GM12891 (cell line): ENCODE data around the gene PFKFB4.

Experiments used
- DNase-seq: peaks from one replicate; pipeline ENCODE4 v3.0.0; 2011; ENCODE audit warnings: low spot score; ENCODE audit not compliant: insufficient read length
- FAIRE-seq: peaks from 2 replicates; lab custom pipeline; 2011; peaks lifted over from hg19 to GRCh38; lab: Jason Lieb, UNC
- PAX5 ChIP-seq: IDR thresholded peaks from 2 replicates; pipeline ENCODE4 v1.6.1; 2011; ENCODE audit warnings: low read length, moderate library complexity, mild to moderate bottlenecking; ENCODE audit not compliant: insufficient read depth, severe bottlenecking
- POLR2A ChIP-seq: IDR thresholded peaks from 2 replicates; pipeline ENCODE4 v1.6.1; 2011; ENCODE audit warnings: low read depth, low read length, control low read depth
- POLR2AphosphoS5 ChIP-seq: IDR thresholded peaks from 2 replicates; pipeline ENCODE4 v1.6.1; 2011; ENCODE audit warnings: low read depth, low read length, control low read depth
- POU2F2 ChIP-seq: IDR thresholded peaks from 2 replicates; pipeline ENCODE4 v1.6.1; 2011; ENCODE audit warnings: low read depth, mild to moderate bottlenecking, control low read depth, low read length, moderate library complexity
- SPI1 ChIP-seq: IDR thresholded peaks from 2 replicates; pipeline ENCODE4 v1.6.1; 2011; ENCODE audit warnings: low read depth, low read length, control low read depth
- TAF1 ChIP-seq: IDR thresholded peaks from 2 replicates; pipeline ENCODE4 v1.6.1; 2011; ENCODE audit warnings: low read depth, low read length, control low read depth

PFKFB4 gene

DNA sequence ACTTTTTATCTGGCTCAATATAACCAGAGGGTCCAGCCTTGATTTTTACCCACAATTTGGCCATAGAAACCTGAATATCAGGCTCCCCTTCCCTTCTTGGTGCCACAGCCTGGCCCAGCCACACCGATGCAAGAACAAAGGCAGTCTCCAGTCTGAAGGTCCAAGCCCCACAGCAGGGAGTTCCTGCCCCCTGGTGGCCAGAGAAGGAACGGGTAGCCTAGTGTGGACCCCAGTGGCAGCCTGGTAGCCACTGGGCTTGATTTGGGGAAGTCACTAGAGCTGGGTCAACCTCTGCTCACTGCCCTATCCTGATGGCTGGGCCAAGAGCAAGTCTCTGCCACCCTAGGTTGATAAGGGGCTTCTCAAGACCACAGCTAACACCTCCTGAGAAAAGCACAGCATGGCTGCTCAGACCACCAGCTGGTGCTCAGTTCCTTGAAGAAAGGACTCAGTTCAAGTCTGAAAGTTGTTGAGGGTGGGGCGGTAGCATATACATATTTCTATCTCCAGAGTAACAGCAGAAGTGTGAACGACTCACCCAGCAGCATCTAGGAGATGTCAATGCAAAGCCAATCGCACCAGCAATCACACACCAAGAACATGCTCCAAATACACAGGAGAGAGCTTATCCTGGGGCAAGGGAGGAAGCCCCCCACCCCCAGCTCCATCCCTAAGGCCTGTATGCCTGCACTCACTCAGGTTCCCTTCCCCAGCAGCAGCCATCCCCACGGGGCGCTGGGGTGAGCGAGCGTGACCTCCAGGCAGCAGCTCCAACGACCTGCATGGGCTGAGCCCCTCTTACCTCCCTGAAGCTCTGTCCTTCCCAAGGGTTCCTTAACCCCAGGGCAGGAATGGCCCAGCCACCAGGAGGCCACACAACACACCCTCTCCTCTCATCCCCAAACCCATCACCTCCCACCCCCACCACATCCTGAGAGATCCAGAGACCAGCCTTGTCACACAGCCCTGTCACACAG, 7.6 kb downstream of the PFKFB4 start:
- DNase-seq (peak; percentile 79), FAIRE-seq (peak; percentile 87)
- TF ChIP-seq PAX5 (no peak), TAF1 (no peak), POLR2AphosphoS5 (no peak), SPI1 (no peak)

DNA sequence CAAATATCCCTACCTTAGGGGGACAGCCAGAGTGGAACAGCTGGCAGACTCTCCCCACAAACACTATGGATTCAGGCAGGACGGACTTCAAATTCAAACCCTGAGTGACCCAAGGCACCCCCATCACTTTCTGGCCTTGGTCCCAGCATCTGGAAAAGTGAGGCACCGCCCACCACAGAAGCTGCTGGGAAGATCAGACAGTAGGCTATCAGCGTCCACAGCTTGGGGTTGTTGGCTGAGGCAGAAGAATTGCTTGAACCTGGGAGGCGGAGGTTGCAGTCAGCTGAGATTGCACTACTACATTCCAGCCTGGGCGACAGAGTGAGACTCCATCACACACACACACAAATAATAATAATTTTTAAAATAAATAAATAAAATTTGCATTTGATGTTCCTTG, 8.5 kb downstream of the PFKFB4 start:
- no peak for TF ChIP-seq POU2F2
- no peak for TF ChIP-seq SPI1
- no peak for TF ChIP-seq PAX5
- no peak for TF ChIP-seq POLR2A
- no peak for TF ChIP-seq TAF1
- no peak for TF ChIP-seq POLR2AphosphoS5
- no peak for DNase-seq
- no peak for FAIRE-seq

DNA sequence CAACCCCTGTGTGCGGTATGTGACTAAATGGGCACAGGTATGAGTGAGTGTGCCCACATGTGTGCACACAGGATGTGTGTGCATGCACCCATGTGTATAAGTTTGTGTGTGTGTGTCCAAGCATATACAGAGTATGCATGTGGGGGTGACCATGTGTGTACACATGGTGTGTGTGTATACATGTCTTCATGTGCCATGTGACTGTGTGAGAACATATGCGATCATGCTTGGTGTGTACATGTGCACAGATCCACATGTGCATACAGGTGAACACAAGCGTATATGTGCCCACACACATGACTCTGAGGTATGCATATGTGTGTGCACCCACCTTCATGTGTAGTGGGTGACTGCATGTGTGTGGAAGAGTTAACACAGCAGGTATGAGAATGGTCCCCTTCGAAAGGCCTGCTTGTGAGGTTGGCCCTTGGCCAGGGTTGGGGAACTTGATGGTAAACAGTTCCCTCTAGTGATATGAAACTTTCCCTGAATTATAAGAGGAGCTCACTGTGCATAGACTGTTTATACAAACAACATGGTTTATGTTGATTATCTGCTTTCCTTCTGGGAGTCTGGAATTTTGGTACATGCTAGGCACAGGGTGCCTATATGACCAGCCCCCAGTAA, 10.3 kb downstream of the PFKFB4 start:
- peak; percentile 20 for FAIRE-seq
- DNase-seq: no peak
- no peak for TF ChIP-seq TAF1
- no peak for TF ChIP-seq POU2F2
- no peak for TF ChIP-seq POLR2AphosphoS5
- no peak for TF ChIP-seq PAX5
- no peak for TF ChIP-seq POLR2A
- TF ChIP-seq SPI1: no peak

DNA sequence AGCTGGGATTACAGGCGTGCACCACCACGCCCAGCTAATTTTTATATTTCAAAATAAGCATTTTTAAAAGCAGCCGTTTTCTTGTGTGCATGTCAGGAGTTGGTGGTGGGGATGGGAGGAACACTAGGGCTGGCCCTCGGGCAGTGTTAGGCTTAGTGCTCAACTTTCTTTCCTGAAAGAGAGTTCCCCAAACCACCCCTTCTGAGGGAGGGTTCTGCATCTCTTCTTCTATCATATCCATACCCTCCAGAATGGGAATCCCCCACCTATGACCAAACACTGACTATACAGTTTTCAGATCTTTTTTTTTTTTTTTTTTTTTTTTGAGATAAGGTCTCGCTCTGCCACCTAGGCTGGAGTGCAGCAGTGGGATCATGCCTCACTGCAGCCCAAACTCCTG, 12.5 kb downstream of the PFKFB4 start:
- no peak for DNase-seq
- TF ChIP-seq POU2F2 (no peak), PAX5 (no peak), TAF1 (no peak), SPI1 (no peak), POLR2A (no peak), POLR2AphosphoS5 (no peak)
- FAIRE-seq: no peak

DNA sequence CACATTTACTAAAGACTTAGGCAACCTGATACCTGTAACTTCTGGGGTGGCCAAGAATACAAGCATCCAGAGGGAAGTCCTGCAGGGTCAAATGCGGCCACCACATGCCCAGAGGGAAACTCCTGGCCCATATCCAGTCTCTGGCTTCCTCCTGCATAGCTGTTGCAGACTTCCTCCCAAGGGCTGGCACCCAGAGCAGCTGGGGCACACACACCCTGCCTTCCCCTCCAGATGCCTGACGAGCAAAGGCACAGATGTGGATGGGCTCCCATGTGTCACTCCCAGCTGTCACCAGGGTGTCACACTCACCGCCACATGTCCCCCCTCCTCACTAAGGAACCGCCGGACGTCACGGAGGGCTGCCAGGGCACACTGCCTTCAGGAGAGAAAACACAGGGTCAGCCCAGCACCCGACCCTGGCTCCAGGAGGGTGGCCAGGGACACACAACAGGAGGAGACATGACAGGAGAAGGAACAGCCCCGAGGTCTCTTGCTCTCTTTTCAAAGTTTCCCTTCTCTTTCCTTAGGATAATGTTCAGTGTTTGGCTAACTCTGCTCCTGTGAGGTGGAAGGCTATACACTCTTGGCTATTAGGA, 13.2 kb downstream of the PFKFB4 start:
- TF ChIP-seq TAF1 (no peak), POU2F2 (no peak), SPI1 (no peak), POLR2A (no peak), PAX5 (no peak), POLR2AphosphoS5 (no peak)
- no peak for DNase-seq
- FAIRE-seq: no peak

DNA sequence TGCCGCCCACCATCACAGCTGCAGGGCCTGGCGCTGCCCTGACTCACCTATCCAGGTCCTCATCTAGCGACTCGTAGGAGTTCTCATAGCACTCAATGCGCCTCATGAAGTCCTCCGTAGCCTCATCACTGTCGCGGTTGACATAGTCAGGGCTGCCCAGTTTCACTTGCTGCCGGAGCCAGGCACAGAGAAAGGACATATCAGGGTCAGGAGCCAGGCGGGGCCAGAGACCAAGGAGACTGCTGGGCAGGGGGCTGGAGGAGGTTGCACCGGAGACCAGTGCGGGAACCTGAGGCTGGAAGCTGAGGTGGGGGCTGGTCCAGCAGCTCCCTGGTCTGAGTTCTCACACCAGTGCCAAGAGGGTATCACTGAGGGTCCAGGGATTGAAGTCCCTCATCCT, 18.2 kb downstream of the PFKFB4 start:
- no peak for FAIRE-seq
- TF ChIP-seq POLR2A (no peak), SPI1 (no peak), POU2F2 (no peak), TAF1 (no peak), PAX5 (no peak), POLR2AphosphoS5 (no peak)
- DNase-seq: no peak

DNA sequence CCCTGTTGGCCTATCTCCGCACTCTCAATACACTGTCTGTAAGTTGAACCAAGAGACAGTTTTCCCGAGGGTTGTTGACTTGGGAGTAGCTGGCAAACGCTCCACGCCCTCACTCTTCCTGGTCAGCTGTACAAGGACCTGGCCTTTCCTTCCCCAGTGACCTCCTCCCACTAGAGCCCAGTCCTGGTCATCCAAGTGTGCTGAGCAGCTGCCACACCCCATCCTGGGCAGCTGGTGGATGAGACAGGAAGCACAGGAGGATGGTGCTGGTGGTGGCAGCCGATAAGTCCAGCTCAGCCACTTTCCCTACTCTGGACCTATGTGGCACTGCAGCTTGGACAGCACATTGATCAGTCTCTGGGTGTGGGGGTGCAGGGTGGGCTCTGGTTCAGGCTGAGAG, 19.8 kb downstream of the PFKFB4 start:
- DNase-seq: no peak
- TF ChIP-seq POU2F2 (no peak), POLR2A (no peak), POLR2AphosphoS5 (no peak), SPI1 (no peak), PAX5 (no peak), TAF1 (no peak)
- FAIRE-seq: no peak

DNA sequence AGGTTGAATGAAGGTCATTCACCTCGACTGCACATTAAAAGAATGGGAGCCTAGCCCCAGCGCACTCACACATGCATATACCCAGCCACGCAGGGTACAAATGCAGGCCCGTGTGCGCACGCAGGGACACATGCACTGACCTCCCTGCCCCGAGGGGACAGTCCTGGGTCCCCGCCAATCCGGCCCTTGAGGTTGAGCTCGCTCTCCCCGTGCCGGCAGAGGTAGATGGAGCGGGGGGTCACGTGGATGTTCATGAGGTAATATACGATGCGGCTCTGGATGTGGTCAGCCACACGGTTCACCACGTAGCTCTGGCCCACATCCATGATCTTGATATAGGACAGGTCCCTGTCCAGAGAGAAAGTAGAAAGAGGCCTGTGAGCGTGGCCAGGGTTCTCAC, 20.5 kb downstream of the PFKFB4 start:
- TF ChIP-seq POLR2A: no peak
- TF ChIP-seq POLR2AphosphoS5: no peak
- TF ChIP-seq SPI1: no peak
- no peak for TF ChIP-seq PAX5
- no peak for TF ChIP-seq POU2F2
- no peak for TF ChIP-seq TAF1
- no peak for DNase-seq
- no peak for FAIRE-seq

DNA sequence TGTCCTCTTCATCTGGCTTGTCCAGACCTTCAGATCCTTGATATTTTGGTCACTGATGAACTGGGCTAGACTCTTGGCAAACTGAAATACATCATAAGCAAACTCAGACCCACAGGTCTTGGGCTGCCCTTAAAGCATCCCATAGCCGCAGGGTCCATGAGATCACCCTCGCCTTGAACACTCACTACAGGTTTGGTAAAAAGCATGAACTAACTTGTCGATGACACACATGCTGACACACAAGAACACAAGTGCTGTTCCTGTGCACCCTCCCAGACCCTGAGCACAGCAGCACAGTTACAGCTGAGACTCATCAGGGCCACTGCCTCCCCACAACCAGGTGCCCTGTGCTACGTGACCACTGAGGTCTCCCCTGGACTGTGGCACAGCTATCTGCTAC, 21.0 kb downstream of the PFKFB4 start:
- TF ChIP-seq TAF1 (no peak), SPI1 (no peak), POLR2AphosphoS5 (no peak)
- FAIRE-seq (peak; percentile 5), DNase-seq (no peak)
